NCI-H128 (cell line): Measurements from ENCODE around the gene PTPRN2.

ENCODE experiments used
- DNase-seq: peaks from one replicate; lab custom pipeline; 2025; ENCODE audit not compliant: unreplicated experiment; lab: John Stamatoyannopoulos, UW

The PTPRN2 gene

GRCh38 chr7:158112571-158113320, 474.9 kb downstream of the PTPRN2 start:
- no peak for DNase-seq

- no peak for DNase-seq
Measured at GRCh38 chr7:158111906-158112570, 475.6 kb downstream of the PTPRN2 start.

- peak; percentile 54 for DNase-seq
Measured at GRCh38 chr7:158111049-158111751, 476.4 kb downstream of the PTPRN2 start.

GRCh38 chr7:158110661-158111048, 477.0 kb downstream of the PTPRN2 start:
- DNase-seq = no peak

- DNase-seq = no peak
Measured at GRCh38 chr7:158110034-158110590, 477.5 kb downstream of the PTPRN2 start.

GRCh38 chr7:158109364-158110033, 478.1 kb downstream of the PTPRN2 start:
- no peak for DNase-seq

- DNase-seq = no peak
Measured at GRCh38 chr7:158108646-158109293, 478.9 kb downstream of the PTPRN2 start.

- DNase-seq = no peak
Measured at GRCh38 chr7:158107806-158108205, 479.8 kb downstream of the PTPRN2 start.

GRCh38 chr7:158106272-158106671, 481.4 kb downstream of the PTPRN2 start:
- no peak for DNase-seq

GRCh38 chr7:158103378-158103777, 484.2 kb downstream of the PTPRN2 start:
- no peak for DNase-seq

- DNase-seq = no peak
Measured at GRCh38 chr7:158102897-158103296, 484.7 kb downstream of the PTPRN2 start.

GRCh38 chr7:158101821-158102450, 485.7 kb downstream of the PTPRN2 start:
- no peak for DNase-seq

- DNase-seq = no peak
Measured at GRCh38 chr7:158098125-158099030, 489.2 kb downstream of the PTPRN2 start.

GRCh38 chr7:158097453-158098124, 490.0 kb downstream of the PTPRN2 start:
- no peak for DNase-seq

GRCh38 chr7:158097106-158097452, 490.5 kb downstream of the PTPRN2 start:
- DNase-seq = no peak

- DNase-seq = no peak
Measured at GRCh38 chr7:158096582-158096981, 491.0 kb downstream of the PTPRN2 start.

GRCh38 chr7:158094671-158095226, 492.9 kb downstream of the PTPRN2 start:
- no peak for DNase-seq

- DNase-seq = no peak
Measured at GRCh38 chr7:158094046-158094445, 493.6 kb downstream of the PTPRN2 start.
